Mesothelial cell of epicardium (in vitro differentiated cells): ENCODE data around the gene TBRG4. TPM values are rescaled to one million over a fixed set of nuclear protein-coding genes. Genes with fewer than 3 reads are reported as not detected.

Experiments used
- DNase-seq, 2 experiments: peaks; one replicate each; pipeline ENCODE4 v3.0.0; 2021; ENCODE audit warnings: low spot score in 2 of 2; ENCODE audit not compliant: unreplicated experiment in 2 of 2
- H3K27ac Mint-ChIP-seq: 2 replicates; pipeline ENCODE4 v1.8.0; 2021; ENCODE audit warnings: mixed read lengths
- H3K27me3 Mint-ChIP-seq: 2 replicates; pipeline ENCODE4 v1.8.0; 2021; ENCODE audit warnings: low read depth, mixed read lengths
- H3K36me3 Mint-ChIP-seq: 2 replicates; pipeline ENCODE4 v1.8.0; 2021; ENCODE audit warnings: mixed read lengths
- H3K4me1 Mint-ChIP-seq: 2 replicates; pipeline ENCODE4 v1.8.0; 2021; ENCODE audit warnings: mixed read lengths
- H3K4me3 Mint-ChIP-seq: 2 replicates; pipeline ENCODE4 v1.8.0; 2021; ENCODE audit warnings: mild to moderate bottlenecking, moderate library complexity, mixed read lengths
- H3K9me3 Mint-ChIP-seq: 2 replicates; pipeline ENCODE4 v1.8.0; 2021; ENCODE audit warnings: mixed read lengths
- total RNA-seq: library from RNA; stranded (reverse); gene quantifications from 3 replicates; pipeline ENCODE4 v1.2.1, GENCODE V29; 2021
- TF ChIP-seq, protein P1 (sequence below): fragments of 200-600 bp; sonication (generic); IDR thresholded peaks from one replicate; pipeline ENCODE4 v1.5.0; 2021; ENCODE audit warnings: antibody characterized with exemption; ENCODE audit not compliant: unreplicated experiment

The TBRG4 gene
- total RNA-seq, 1 donor from 2014 or later = 68.1 TPM

DNA sequence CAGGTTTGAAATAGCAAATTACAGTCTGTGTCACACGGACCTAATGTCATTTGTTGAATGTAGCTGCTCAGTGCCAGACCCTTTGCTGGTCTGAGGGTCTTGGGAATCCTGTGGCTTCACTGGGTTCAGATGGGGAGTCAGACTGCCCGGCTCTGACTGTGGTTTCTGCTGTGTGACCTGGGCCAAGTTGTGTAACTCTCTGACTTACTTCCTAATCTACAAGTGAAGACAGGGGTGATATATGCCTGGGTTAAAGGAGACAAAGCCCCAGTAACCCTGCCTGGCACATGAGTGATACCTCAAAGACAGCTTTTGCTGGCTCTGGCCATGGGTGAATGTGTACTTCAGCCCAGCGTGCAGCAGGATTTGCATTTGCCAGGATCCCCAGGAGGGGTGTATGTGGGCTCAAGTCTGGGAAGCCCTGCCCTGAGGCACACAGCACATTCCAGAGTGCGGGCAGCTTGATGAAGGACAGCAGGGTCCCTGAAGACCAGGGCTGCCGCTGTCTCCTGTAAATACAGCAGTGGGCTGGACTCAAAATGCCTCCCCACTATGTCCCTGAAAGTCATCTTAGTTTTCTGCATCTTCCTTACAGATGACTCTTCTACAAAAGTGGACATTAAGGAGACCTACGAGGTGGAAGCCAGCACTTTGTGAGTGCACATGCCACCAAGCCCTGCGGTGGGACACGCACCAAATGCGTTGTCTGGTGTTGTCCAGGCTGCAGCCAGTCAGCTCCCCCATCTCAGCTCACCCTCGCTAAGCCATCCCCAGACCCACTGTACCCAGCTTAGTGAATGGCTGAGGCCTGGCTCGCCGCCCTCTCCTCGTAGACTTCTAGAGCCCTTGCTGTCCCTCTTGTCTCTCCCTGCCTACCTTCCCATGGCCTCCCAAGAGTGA is 39.1 kb downstream of the TBRG4 start:
- Mint-ChIP-seq H3K4me1 (no peaks in the 10 kb centered on the region), H3K4me3 (no peak overlapping the region), H3K27me3 (no peaks in the 10 kb centered on the region), H3K36me3 (peaks cover 18% of the 10 kb centered on the region), H3K9me3 (no peaks in the 10 kb centered on the region), H3K27ac (no peak overlapping the region)
- TF ChIP-seq, protein P1, sequence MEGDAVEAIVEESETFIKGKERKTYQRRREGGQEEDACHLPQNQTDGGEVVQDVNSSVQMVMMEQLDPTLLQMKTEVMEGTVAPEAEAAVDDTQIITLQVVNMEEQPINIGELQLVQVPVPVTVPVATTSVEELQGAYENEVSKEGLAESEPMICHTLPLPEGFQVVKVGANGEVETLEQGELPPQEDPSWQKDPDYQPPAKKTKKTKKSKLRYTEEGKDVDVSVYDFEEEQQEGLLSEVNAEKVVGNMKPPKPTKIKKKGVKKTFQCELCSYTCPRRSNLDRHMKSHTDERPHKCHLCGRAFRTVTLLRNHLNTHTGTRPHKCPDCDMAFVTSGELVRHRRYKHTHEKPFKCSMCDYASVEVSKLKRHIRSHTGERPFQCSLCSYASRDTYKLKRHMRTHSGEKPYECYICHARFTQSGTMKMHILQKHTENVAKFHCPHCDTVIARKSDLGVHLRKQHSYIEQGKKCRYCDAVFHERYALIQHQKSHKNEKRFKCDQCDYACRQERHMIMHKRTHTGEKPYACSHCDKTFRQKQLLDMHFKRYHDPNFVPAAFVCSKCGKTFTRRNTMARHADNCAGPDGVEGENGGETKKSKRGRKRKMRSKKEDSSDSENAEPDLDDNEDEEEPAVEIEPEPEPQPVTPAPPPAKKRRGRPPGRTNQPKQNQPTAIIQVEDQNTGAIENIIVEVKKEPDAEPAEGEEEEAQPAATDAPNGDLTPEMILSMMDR = no peak
- DNase-seq = no peak

- peaks cover 18% of the 10 kb centered on the region for H3K36me3 Mint-ChIP-seq
- H3K4me3 Mint-ChIP-seq = no peak overlapping the region
- no peaks in the 10 kb centered on the region for H3K27me3 Mint-ChIP-seq
- no peak overlapping the region for H3K27ac Mint-ChIP-seq
- TF ChIP-seq, protein P1 = no peak
- DNase-seq = no peak
- H3K4me1 Mint-ChIP-seq = no peaks in the 10 kb centered on the region
- H3K9me3 Mint-ChIP-seq = no peaks in the 10 kb centered on the region
These were observed 40.0 kb downstream of the TBRG4 start for GRCh38 chr7:45071528-45071927.

GRCh38 chr7:45070254-45070642 is 41.2 kb downstream of the TBRG4 start:
- Mint-ChIP-seq H3K9me3 (no peaks in the 10 kb centered on the region), H3K27ac (no peak overlapping the region), H3K4me3 (no peak overlapping the region), H3K4me1 (no peaks in the 10 kb centered on the region), H3K36me3 (peaks cover 22% of the 10 kb centered on the region), H3K27me3 (no peaks in the 10 kb centered on the region)
- DNase-seq = no peak
- TF ChIP-seq, protein P1 = no peak

- Mint-ChIP-seq H3K4me3 (no peak overlapping the region), H3K27ac (no peak overlapping the region), H3K36me3 (peaks cover 20% of the 10 kb centered on the region), H3K9me3 (no peaks in the 10 kb centered on the region), H3K27me3 (no peaks in the 10 kb centered on the region), H3K4me1 (no peaks in the 10 kb centered on the region)
- TF ChIP-seq, protein P1 = no peak
- DNase-seq = no peak
These were observed 41.8 kb downstream of the TBRG4 start for GRCh38 chr7:45069444-45070253.

GRCh38 chr7:45068236-45069023 is 43.1 kb downstream of the TBRG4 start:
- no peak overlapping the region for H3K27ac Mint-ChIP-seq
- H3K9me3 Mint-ChIP-seq = no peaks in the 10 kb centered on the region

More at GRCh38 chr7:45068236-45069023, 43.1 kb downstream of the TBRG4 start:
- Mint-ChIP-seq H3K36me3 (peaks cover 22% of the 10 kb centered on the region), H3K27me3 (no peaks in the 10 kb centered on the region), H3K4me3 (no peak overlapping the region), H3K4me1 (no peaks in the 10 kb centered on the region)
- no peak for DNase-seq
- TF ChIP-seq, protein P1 = no peak
